CD4-positive, alpha-beta T cell (primary cell): ENCODE measurements around the gene UCHL1. TPM values are rescaled to one million over a fixed set of nuclear protein-coding genes. Genes with fewer than 3 reads are reported as not detected.
A peak's percentile ranks its signal among the peaks of the same experiment; 100 is the strongest.

ENCODE experiments used
- ATAC-seq: fragments of 200-7000 bp; cut with Tn5 transposase; one replicate; pipeline ENCODE4 v1.10.0; 2022; ENCODE audit warnings: mild to moderate bottlenecking; ENCODE audit not compliant: poor library complexity
- CTCF ChIA-PET: fragments of 350-600 bp; sonication (Branson Sonifier 250); formaldehyde crosslinking; loops from one replicate; lab custom pipeline; 2021; ENCODE audit warnings: antibody characterized with exemption, inconsistent platforms; lab: Charles Lee
- POLR2A ChIA-PET: fragments of 350-600 bp; sonication (Branson Sonifier 250); formaldehyde crosslinking; loops from one replicate; lab custom pipeline; 2021; ENCODE audit warnings: antibody characterized with exemption, inconsistent platforms; lab: Charles Lee
- DNase-seq, 14 experiments: peaks; one replicate each; pipeline ENCODE4 v3.0.0-alpha.2; 2013 to 2020; ENCODE audit warnings: mixed read lengths in 2 of 14
- H3K27ac ChIP-seq, 2 donors: one replicate each; pipeline versions ENCODE4 v1.5.1 to v1.7.0; 2013; ENCODE audit warnings: low read length in 2 of 2, low read depth in 1 of 2, mild to moderate bottlenecking in 1 of 2
- H3K27me3 ChIP-seq, 2 experiments: 1 replicate in 1 of 2; 2 replicates in 1 of 2; pipeline versions ENCODE4 v1.6.1 to v1.7.0; 2013; ENCODE audit warnings: low read length in 2 of 2, control low read depth in 1 of 2, mild to moderate bottlenecking in 1 of 2, moderate library complexity in 1 of 2; ENCODE audit not compliant: insufficient read depth in 2 of 2, control insufficient read depth in 1 of 2
- H3K36me3 ChIP-seq: one replicate; pipeline ENCODE4 v1.6.1; 2013; ENCODE audit warnings: low read length, control low read depth; ENCODE audit not compliant: insufficient read depth
- H3K4me1 ChIP-seq: one replicate; pipeline ENCODE4 v1.6.1; 2013; ENCODE audit warnings: low read length, control low read depth; ENCODE audit not compliant: insufficient read depth
- H3K4me3 ChIP-seq: one replicate; pipeline ENCODE4 v1.5.1; 2013; ENCODE audit warnings: mild to moderate bottlenecking, low read length, moderate library complexity
- H3K9me3 ChIP-seq, 2 experiments: 1 replicate in 1 of 2; 2 replicates in 1 of 2; pipeline versions ENCODE4 v1.6.1 to v1.7.0; 2013; ENCODE audit warnings: low read length in 2 of 2, mild to moderate bottlenecking in 2 of 2, control low read depth in 1 of 2, moderate library complexity in 1 of 2; ENCODE audit not compliant: control insufficient read depth in 1 of 2, insufficient read depth in 1 of 2
- H3K27ac Mint-ChIP-seq: one replicate; pipeline ENCODE4 v1.8.0; 2020; ENCODE audit warnings: mixed read lengths
- H3K27me3 Mint-ChIP-seq: one replicate; pipeline ENCODE4 v1.8.0; 2021; ENCODE audit warnings: mixed read lengths
- H3K36me3 Mint-ChIP-seq: one replicate; pipeline ENCODE4 v1.8.0; 2021; ENCODE audit warnings: low read depth, mixed read lengths
- H3K4me1 Mint-ChIP-seq: one replicate; pipeline ENCODE4 v1.8.0; 2021; ENCODE audit warnings: low read depth, mixed read lengths
- H3K4me3 Mint-ChIP-seq: one replicate; pipeline ENCODE4 v1.8.0; 2020; ENCODE audit warnings: mild to moderate bottlenecking, mixed read lengths
- H3K9me3 Mint-ChIP-seq: one replicate; pipeline ENCODE4 v1.8.0; 2020; ENCODE audit warnings: mixed read lengths
- intact Hi-C, 2 experiments: fragments of 100-400 bp; cut with DNase I in 1 of 2; cut with micrococcal nuclease in 1 of 2; formaldehyde crosslinking; loops; one replicate each; pipeline versions ENCODE4 v1.15.1 to v1.9.0; 2023 to 2025; cut with DNase I, micrococcal nuclease
- polyA plus RNA-seq, 2 donors: library from polyadenylated mRNA; unstranded; fragments of 120-200 nt; gene quantifications; one replicate each; pipeline ENCODE4 v1.2.1, GENCODE V29; 2013
- total RNA-seq, 174 experiments: library from RNA in 2 of 174; stranded (reverse) in 2 of 174; gene quantifications; one replicate each; pipeline ENCODE4 v1.2.3 and lab custom pipeline; 2021 to 2026
- TF ChIP-seq, protein P1 (sequence below): fragments of 200-600 bp; IDR thresholded peaks from one replicate; pipeline ENCODE4 v1.8.0; 2022; ENCODE audit warnings: antibody characterized with exemption, mild to moderate bottlenecking

UCHL1 gene
- total RNA-seq (not detected), total RNA-seq (lab: John Stamatoyannopoulos, UW) (0 to 3.9 (median 0.11) reads per million in 172 experiments)
- not detected for polyA plus RNA-seq (2013, experiment 1 of 2)
- polyA plus RNA-seq (2013, experiment 2 of 2): 0.35 TPM

DNA sequence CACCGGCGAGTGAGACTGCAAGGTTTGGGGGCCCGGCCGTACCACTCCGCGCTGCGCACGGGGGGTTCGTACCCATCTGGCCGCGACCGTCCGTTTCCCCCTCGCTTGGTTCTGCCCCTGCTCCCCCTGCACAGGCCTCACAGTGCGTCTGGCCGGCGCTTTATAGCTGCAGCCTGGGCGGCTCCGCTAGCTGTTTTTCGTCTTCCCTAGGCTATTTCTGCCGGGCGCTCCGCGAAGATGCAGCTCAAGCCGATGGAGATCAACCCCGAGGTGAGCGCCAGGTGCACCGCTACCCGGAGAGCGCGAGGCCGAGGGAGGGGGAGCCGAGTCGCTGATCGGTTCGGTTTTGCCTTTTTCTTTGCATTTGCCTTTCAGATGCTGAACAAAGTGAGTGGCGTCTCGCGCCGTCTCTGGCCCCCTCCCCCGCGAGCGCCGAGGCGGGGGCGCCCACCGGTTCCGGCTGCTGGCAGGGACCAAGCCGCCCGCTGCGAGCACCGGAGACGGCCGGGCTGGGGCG lies at the start of gene UCHL1:
Gene UCHL1, plus strand, starts transcription at position 189 of the 517 bp plus-strand sequence. Its CDS starts 49 bp downstream, at position 238.
- intact Hi-C loops: no loop called here
- ATAC-seq (no peak), DNase-seq (no peak)
- Histone ChIP-seq H3K27ac (no peak within 1 kb of the TSS), H3K36me3 (no peaks in the 10 kb centered on the region), H3K9me3 (peaks cover 0 to 8% of the 10 kb centered on the region in 2 experiments), H3K4me3 (no peak within 1 kb of the TSS), H3K4me1 (peaks cover 11% of the 10 kb centered on the region), H3K27me3 (peaks cover 22 to 60% of the 10 kb centered on the region in 2 experiments)
- Mint-ChIP-seq H3K4me1 (peaks cover 19% of the 10 kb centered on the region), H3K9me3 (no peaks in the 10 kb centered on the region), H3K27ac (no peak within 1 kb of the TSS), H3K4me3 (peak within 1 kb of the TSS; percentile 72), H3K27me3 (peaks cover 74% of the 10 kb centered on the region), H3K36me3 (no peaks in the 10 kb centered on the region)
- ChIA-PET POLR2A (no interaction called here), CTCF (no interaction called here)
- TF ChIP-seq, protein P1, sequence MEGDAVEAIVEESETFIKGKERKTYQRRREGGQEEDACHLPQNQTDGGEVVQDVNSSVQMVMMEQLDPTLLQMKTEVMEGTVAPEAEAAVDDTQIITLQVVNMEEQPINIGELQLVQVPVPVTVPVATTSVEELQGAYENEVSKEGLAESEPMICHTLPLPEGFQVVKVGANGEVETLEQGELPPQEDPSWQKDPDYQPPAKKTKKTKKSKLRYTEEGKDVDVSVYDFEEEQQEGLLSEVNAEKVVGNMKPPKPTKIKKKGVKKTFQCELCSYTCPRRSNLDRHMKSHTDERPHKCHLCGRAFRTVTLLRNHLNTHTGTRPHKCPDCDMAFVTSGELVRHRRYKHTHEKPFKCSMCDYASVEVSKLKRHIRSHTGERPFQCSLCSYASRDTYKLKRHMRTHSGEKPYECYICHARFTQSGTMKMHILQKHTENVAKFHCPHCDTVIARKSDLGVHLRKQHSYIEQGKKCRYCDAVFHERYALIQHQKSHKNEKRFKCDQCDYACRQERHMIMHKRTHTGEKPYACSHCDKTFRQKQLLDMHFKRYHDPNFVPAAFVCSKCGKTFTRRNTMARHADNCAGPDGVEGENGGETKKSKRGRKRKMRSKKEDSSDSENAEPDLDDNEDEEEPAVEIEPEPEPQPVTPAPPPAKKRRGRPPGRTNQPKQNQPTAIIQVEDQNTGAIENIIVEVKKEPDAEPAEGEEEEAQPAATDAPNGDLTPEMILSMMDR: no peak

DNA sequence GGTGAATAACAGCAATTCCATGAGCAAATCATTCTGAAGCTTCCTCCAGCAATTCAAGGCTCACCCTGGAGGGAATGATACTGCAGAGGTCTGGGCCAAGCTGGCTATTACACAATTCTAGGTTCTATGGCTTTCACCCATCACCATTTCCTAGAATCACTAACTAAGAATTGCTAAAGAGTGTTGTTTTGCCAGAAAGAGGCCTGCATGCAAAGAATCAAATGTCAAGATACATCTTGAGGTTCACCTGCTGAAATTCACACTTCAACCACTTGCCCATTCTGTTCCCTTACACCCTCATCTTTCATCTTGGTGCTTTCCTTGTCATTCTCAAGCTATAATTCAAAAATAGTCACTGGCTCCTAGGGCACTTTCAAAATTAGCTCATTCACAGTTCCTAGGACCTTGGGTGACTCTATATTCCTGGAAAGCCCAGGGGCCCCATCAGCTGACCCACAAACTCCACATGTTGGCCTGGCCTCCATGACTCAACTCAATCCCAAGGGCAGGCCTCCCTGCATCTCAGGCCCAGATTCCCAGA lies 49.4 kb upstream of the UCHL1 start:
- H3K27me3 ChIP-seq: peaks cover 6 to 7% of the 10 kb centered on the region in 2 experiments
- no peak overlapping the region for H3K4me3 ChIP-seq
- Mint-ChIP-seq H3K4me3 (no peak overlapping the region), H3K9me3 (no peaks in the 10 kb centered on the region), H3K36me3 (no peaks in the 10 kb centered on the region), H3K27me3 (peaks cover 64% of the 10 kb centered on the region), H3K4me1 (peaks cover under 1% of the 10 kb centered on the region), H3K27ac (no peak overlapping the region)
- DNase-seq (no peak), ATAC-seq (no peak)
- no peaks in the 10 kb centered on the region for H3K36me3 ChIP-seq
- POLR2A ChIA-PET: no interaction called here
- TF ChIP-seq, protein P1: no peak
- H3K9me3 ChIP-seq: no peaks in the 10 kb centered on the region
- intact Hi-C loops: no loop called here
- CTCF ChIA-PET: no interaction called here
- H3K4me1 ChIP-seq: no peaks in the 10 kb centered on the region
- H3K27ac ChIP-seq: no peak overlapping the region

DNA sequence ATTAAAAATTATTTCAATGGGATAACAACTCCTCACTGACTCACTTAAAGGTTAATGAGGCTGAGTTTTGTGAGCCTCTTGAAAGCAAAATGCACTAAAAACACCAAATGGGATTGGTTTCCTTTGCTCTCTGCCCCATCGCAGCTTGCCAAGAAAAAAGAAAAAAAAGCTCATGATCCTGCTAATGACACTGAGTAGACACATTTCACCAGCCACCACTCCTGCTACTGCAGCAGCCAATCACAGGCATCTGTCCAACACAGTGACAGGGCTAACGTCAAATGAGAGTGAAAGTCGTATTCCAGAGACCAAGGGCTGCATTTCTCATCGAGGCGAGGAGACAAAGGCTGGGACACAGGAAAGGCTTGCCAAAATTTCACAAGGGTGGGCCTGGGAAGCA lies 47.5 kb upstream of the UCHL1 start:
- TF ChIP-seq, protein P1: no peak
- H3K9me3 Mint-ChIP-seq: no peaks in the 10 kb centered on the region
- ATAC-seq: no peak
- ChIA-PET CTCF (no interaction called here), POLR2A (no interaction called here)
- H3K4me3 Mint-ChIP-seq: no peak overlapping the region
- no peaks in the 10 kb centered on the region for H3K36me3 Mint-ChIP-seq
- H3K4me3 ChIP-seq: no peak overlapping the region
- no peak overlapping the region for H3K27ac Mint-ChIP-seq
- peaks cover 0 to 6% of the 10 kb centered on the region in 2 experiments for H3K9me3 ChIP-seq
- H3K27me3 ChIP-seq: peaks cover 19 to 23% of the 10 kb centered on the region in 2 experiments
- DNase-seq: no peak
- no peaks in the 10 kb centered on the region for H3K36me3 ChIP-seq
- H3K4me1 Mint-ChIP-seq: peaks cover 13% of the 10 kb centered on the region
- H3K27me3 Mint-ChIP-seq: peaks cover 63% of the 10 kb centered on the region
- intact Hi-C loops: no loop called here
- H3K27ac ChIP-seq: no peak overlapping the region
- H3K4me1 ChIP-seq: peaks cover 7% of the 10 kb centered on the region
